ENCODE data around the gene ZCCHC3.
A peak's percentile ranks its signal among the peaks of the same experiment; 100 is the strongest.

The ZCCHC3 gene

DNA sequence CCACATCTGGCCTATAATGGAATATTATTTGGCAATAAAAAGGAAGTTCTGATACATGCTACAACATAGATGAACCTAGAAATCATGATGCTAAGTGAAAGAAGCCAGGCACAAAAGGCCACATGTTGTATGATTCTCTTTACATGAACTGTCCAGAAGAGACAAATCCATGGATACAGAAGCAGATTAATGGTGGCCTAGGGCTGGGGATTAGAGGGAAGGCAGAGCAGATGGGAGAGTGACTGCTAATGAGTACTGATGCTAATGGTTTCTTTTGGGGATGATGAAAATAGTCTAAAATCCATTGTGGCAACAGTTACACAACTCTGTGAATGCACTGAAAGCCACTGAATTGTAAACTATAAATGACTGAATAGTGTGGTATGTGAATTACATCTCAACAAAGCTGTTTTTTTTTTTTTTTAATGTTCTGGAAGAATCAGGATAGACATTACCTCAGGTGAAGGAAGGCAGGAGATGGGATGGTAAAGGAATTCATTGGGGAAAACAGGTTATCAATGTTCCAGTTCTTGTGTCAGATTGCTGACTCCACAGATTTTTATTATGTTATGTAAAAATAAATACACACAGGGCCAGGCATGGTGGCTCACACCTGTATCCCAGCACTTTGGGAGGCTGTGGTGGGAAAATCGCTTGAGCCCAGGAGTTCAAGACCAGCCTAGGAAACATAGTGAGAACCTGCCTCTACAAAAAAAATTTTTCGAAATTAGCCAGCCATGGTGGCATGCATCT, 19.1 kb downstream of the ZCCHC3 start:
- ChIA-PET CTCF (no interaction called here), POLR2A (no interaction called here)
- no peak for DNase-seq (ENCODE audit: extremely low spot score)
- TF ChIP-seq CTCF (IDR thresholded peaks at IDR 0.05; ENCODE audit: control extremely low read depth, extremely low read depth, low read depth, missing control alignments), result no peak

GRCh38 chr20:324177-325044, 27.0 kb downstream of the ZCCHC3 start:
- POLR2A ChIA-PET, result interaction anchor here (1.3 kb wide), 1 partner anchor 110 kb away, joined by 3 read pairs; no protein-coding TSS in a partner anchor
- CTCF ChIA-PET, result interaction anchor here (0.8 to 1.7 kb wide), 8 partner anchors 12 to 58 kb away, joined by 3 to 6 read pairs (median 3); no protein-coding TSS in a partner anchor
- TF ChIP-seq CTCF (IDR thresholded peaks at IDR 0.05; ENCODE audit: control extremely low read depth, extremely low read depth, low read depth, missing control alignments), result no peak
- peak; percentile 90 for DNase-seq (ENCODE audit: extremely low spot score)

DNA sequence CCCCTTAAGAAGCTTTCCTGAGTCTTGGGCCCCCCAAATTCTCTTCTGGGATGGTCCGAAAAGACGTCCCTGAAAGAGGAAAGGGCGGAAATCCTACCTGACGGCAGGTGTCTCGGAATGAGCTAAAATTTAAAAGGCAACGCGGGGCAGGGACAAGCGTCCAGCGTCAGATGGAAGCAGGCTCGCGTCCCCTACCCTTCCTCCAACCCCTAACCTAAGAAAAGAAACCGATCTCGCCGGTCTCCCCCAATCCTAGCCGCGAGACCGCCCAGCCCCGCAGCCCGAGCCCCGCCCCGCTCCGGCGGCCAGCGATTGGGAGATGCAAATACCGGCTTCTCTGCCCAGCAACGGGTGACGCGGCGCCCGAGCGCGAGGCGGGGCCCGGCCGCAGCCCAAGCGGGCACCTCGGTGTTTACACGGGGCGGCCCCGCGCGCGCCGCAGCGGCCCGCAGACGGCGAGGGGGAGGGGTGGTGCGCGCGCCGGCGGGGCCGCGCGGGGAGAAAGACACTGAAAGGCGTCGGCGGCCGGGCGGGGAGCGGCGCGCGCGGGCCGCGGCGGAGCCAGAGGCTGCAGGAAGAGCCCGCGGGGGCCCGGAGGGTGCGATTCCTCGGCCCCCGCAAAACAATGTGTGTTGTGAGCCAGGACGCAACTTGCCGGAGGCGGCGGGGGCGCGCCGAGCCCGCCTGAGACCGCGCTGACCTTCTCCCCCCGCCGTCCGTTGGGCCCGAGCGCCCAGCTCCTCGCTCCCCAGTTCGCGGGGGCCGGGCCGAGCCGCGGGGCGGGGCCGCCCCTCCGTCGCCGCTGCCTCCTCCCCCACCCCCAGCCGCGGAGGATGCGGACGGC, 27.9 kb downstream of the ZCCHC3 start, which contains the start of gene SOX12:
TSS of gene SOX12 (plus strand) at position 508 of the 844 bp plus-strand sequence. CDS start 373 bp downstream, outside the sequence.
- DNase-seq (ENCODE audit: extremely low spot score), result peak; percentile 95

DNA sequence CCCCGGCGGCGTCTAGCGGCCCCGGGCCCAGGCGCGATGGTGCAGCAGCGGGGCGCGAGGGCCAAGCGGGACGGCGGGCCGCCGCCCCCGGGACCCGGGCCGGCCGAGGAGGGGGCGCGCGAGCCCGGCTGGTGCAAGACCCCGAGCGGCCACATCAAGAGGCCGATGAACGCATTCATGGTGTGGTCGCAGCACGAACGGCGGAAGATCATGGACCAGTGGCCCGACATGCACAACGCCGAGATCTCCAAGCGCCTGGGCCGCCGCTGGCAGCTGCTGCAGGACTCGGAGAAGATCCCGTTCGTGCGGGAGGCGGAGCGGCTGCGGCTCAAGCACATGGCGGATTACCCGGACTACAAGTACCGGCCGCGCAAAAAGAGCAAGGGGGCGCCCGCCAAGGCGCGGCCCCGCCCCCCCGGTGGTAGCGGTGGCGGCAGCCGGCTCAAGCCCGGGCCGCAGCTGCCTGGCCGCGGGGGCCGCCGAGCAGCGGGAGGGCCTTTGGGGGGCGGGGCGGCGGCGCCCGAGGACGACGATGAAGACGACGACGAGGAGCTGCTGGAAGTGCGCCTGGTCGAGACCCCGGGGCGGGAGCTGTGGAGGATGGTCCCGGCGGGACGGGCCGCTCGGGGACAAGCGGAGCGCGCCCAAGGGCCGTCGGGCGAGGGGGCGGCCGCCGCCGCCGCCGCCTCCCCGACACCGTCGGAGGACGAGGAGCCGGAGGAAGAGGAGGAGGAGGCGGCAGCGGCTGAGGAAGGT, 28.7 kb downstream of the ZCCHC3 start:
- ChIA-PET CTCF (interaction anchor here (0.8 to 1.4 kb wide), 4 partner anchors 16 to 29 kb away, joined by 3 to 5 read pairs (median 3); no protein-coding TSS in a partner anchor), POLR2A (interaction anchor here (1.3 kb wide), 1 partner anchor 108 kb away, joined by 3 read pairs; no protein-coding TSS in a partner anchor)
- peak; percentile 66 for DNase-seq (ENCODE audit: extremely low spot score)

More for the DNA sequence above, 27.9 kb downstream of the ZCCHC3 start, which contains the start of gene SOX12:
- no peak for TF ChIP-seq CTCF (IDR thresholded peaks at IDR 0.05; ENCODE audit: control extremely low read depth, extremely low read depth, low read depth, missing control alignments)
- ChIA-PET CTCF (interaction anchor here (0.8 to 1.5 kb wide), 5 partner anchors 15 to 29 kb away, joined by 3 to 6 read pairs (median 5); no protein-coding TSS in a partner anchor), POLR2A (interaction anchor here (1.3 kb wide), 1 partner anchor 109 kb away, joined by 3 read pairs; no protein-coding TSS in a partner anchor)

More for the DNA sequence above, 28.7 kb downstream of the ZCCHC3 start:
- no peak for TF ChIP-seq CTCF (IDR thresholded peaks at IDR 0.05; ENCODE audit: control extremely low read depth, extremely low read depth, low read depth, missing control alignments)
